Measurements from ENCODE around the gene LATS1.
"Not testable (repeated sequence)": the region's sequence is repeated elsewhere in the genome, so short reads cannot be mapped to it uniquely, and the experiment has no call there.

Gene LATS1

GRCh38 chr6:149694921-149695320, 23.0 kb downstream of the LATS1 start:
- Histone ChIP-seq H3K4me1 (no peaks in the 10 kb centered on the region), H4K20me1 (peaks cover 75 to 100% (median 96%) of the 10 kb centered on the region in 11 experiments), H3K4me2 (no peak overlapping the region), H3K4me3 (no peak overlapping the region), H3K27ac (no peak overlapping the region), H3K9ac (no peak overlapping the region), H3K27me3 (no peaks in the 10 kb centered on the region), H3K36me3 (peaks cover 89 to 100% (median 97%) of the 10 kb centered on the region in 11 experiments), H3K9me3 (replicated peaks in 1 of 11) (no peaks in the 10 kb centered on the region)
- TF ChIP-seq Cebpa-rat (IDR thresholded peaks at IDR 0.05) = no peak

GRCh38 chr6:149691201-149691600, 26.7 kb downstream of the LATS1 start:
- H3K36me3 ChIP-seq = peaks cover 87 to 100% (median 96%) of the 10 kb centered on the region in 11 experiments

GRCh38 chr6:149686230-149686629, 31.7 kb downstream of the LATS1 start:
- Histone ChIP-seq H3K9ac (no peak overlapping the region), H3K4me2 (no peak overlapping the region), H3K27me3 (no peaks in the 10 kb centered on the region), H3K4me3 (no peak overlapping the region), H4K20me1 (peaks cover 44 to 99% (median 82%) of the 10 kb centered on the region in 11 experiments; a peak in 20 of 22 replicates), H3K36me3 (peaks cover 81 to 100% (median 94%) of the 10 kb centered on the region in 11 experiments), H3K27ac (no peak overlapping the region), H3K4me1 (no peaks in the 10 kb centered on the region), H3K9me3 (replicated peaks in 1 of 11) (no peaks in the 10 kb centered on the region)
- no peak for TF ChIP-seq Cebpa-rat (IDR thresholded peaks at IDR 0.05)

More at GRCh38 chr6:149691201-149691600, 26.7 kb downstream of the LATS1 start:
- Histone ChIP-seq H4K20me1 (peaks cover 53 to 100% (median 89%) of the 10 kb centered on the region in 11 experiments; a peak in 20 of 22 replicates), H3K4me2 (no peak overlapping the region), H3K27me3 (no peaks in the 10 kb centered on the region), H3K27ac (no peak overlapping the region), H3K9ac (no peak overlapping the region), H3K4me1 (no peaks in the 10 kb centered on the region), H3K9me3 (replicated peaks in 1 of 11) (no peaks in the 10 kb centered on the region), H3K4me3 (no peak overlapping the region)
- no peak for TF ChIP-seq Cebpa-rat (IDR thresholded peaks at IDR 0.05)

- no peak overlapping the region for H3K4me3 ChIP-seq
- peaks cover 72 to 100% (median 92%) of the 10 kb centered on the region in 11 experiments for H3K36me3 ChIP-seq
- no peaks in the 10 kb centered on the region for H3K27me3 ChIP-seq
- H3K27ac ChIP-seq = no peak overlapping the region
- H3K9me3 ChIP-seq (replicated peaks in 1 of 11) = no peaks in the 10 kb centered on the region
- H3K9ac ChIP-seq = no peak overlapping the region
- no peak overlapping the region for H3K4me2 ChIP-seq
- H4K20me1 ChIP-seq = peaks cover 35 to 86% (median 68%) of the 10 kb centered on the region in 11 experiments; a peak in 20 of 22 replicates
- TF ChIP-seq Cebpa-rat (IDR thresholded peaks at IDR 0.05) = no peak
- H3K4me1 ChIP-seq = no peaks in the 10 kb centered on the region
Measured at GRCh38 chr6:149683256-149683859, 34.5 kb downstream of the LATS1 start.

GRCh38 chr6:149681845-149682244, 36.1 kb downstream of the LATS1 start:
- peaks cover 77 to 100% (median 94%) of the 10 kb centered on the region in 11 experiments for H3K36me3 ChIP-seq
- H3K27me3 ChIP-seq; H3K9me3 ChIP-seq (replicated peaks in 1 of 11); H3K4me3 ChIP-seq; H3K4me1 ChIP-seq; H3K9ac ChIP-seq; H3K27ac ChIP-seq; H3K4me2 ChIP-seq: not testable (repeated sequence)
- H4K20me1 ChIP-seq = peaks cover 28 to 71% (median 56%) of the 10 kb centered on the region in 11 experiments; a peak in 20 of 22 replicates

GRCh38 chr6:149681209-149681608, 36.7 kb downstream of the LATS1 start:
- H3K27ac ChIP-seq = no peak overlapping the region
- peaks cover 77 to 100% (median 94%) of the 10 kb centered on the region in 11 experiments for H3K36me3 ChIP-seq
- no peaks in the 10 kb centered on the region for H3K27me3 ChIP-seq
- H3K9ac ChIP-seq = no peak overlapping the region
- no peak overlapping the region for H3K4me3 ChIP-seq
- H3K4me2 ChIP-seq = no peak overlapping the region
- H3K4me1 ChIP-seq = no peaks in the 10 kb centered on the region
- H4K20me1 ChIP-seq = peaks cover 22 to 65% (median 50%) of the 10 kb centered on the region in 11 experiments; a peak in 20 of 22 replicates
- H3K9me3 ChIP-seq (replicated peaks in 1 of 11) = no peaks in the 10 kb centered on the region
- TF ChIP-seq Cebpa-rat (IDR thresholded peaks at IDR 0.05) = no peak

GRCh38 chr6:149680503-149680902, 37.4 kb downstream of the LATS1 start:
- Histone ChIP-seq H3K4me2 (no peak overlapping the region), H3K9me3 (replicated peaks in 1 of 11) (no peaks in the 10 kb centered on the region), H3K27me3 (no peaks in the 10 kb centered on the region), H3K36me3 (peaks cover 78 to 100% (median 94%) of the 10 kb centered on the region in 11 experiments), H4K20me1 (peaks cover 17 to 58% (median 43%) of the 10 kb centered on the region in 11 experiments; a peak in 20 of 22 replicates), H3K9ac (no peak overlapping the region), H3K4me1 (no peaks in the 10 kb centered on the region), H3K27ac (no peak overlapping the region), H3K4me3 (no peak overlapping the region)
- no peak for TF ChIP-seq Cebpa-rat (IDR thresholded peaks at IDR 0.05)

GRCh38 chr6:149672265-149672664, 45.6 kb downstream of the LATS1 start:
- H3K4me3 ChIP-seq; H3K27ac ChIP-seq; H3K9ac ChIP-seq; H3K27me3 ChIP-seq; H3K4me1 ChIP-seq; H3K9me3 ChIP-seq (replicated peaks in 1 of 11); H3K4me2 ChIP-seq: not testable (repeated sequence)
- H4K20me1 ChIP-seq = peaks cover 0 to 17% (median 0%) of the 10 kb centered on the region in 11 experiments; a peak in 6 of 22 replicates
- peaks cover 93 to 100% (median 99%) of the 10 kb centered on the region in 11 experiments for H3K36me3 ChIP-seq

- no peak overlapping the region for H3K4me2 ChIP-seq
- no peaks in the 10 kb centered on the region for H3K4me1 ChIP-seq
- no peak overlapping the region for H3K27ac ChIP-seq
- no peaks in the 10 kb centered on the region for H3K27me3 ChIP-seq
- peaks cover 0 to 12% (median 4%) of the 10 kb centered on the region in 11 experiments; a peak in 5 of 22 replicates for H4K20me1 ChIP-seq
- H3K9ac ChIP-seq = no peak overlapping the region
- no peak for TF ChIP-seq Cebpa-rat (IDR thresholded peaks at IDR 0.05)
- no peaks in the 10 kb centered on the region for H3K9me3 ChIP-seq (replicated peaks in 1 of 11)
- no peak overlapping the region for H3K4me3 ChIP-seq
- peaks cover 63 to 92% (median 73%) of the 10 kb centered on the region in 11 experiments for H3K36me3 ChIP-seq
Measured at GRCh38 chr6:149660028-149660427, 57.9 kb downstream of the LATS1 start.

GRCh38 chr6:149657441-149657840, 60.5 kb downstream of the LATS1 start:
- Histone ChIP-seq H3K9me3 (replicated peaks in 1 of 11) (no peaks in the 10 kb centered on the region), H3K4me2 (no peak overlapping the region), H3K4me1 (no peaks in the 10 kb centered on the region), H3K36me3 (peaks cover 39 to 66% (median 47%) of the 10 kb centered on the region in 11 experiments), H3K27ac (no peak overlapping the region), H3K9ac (no peak overlapping the region), H3K4me3 (no peak overlapping the region), H3K27me3 (no peaks in the 10 kb centered on the region), H4K20me1 (peaks cover 0 to 12% (median under 1%) of the 10 kb centered on the region in 11 experiments; a peak in 4 of 22 replicates)
- TF ChIP-seq Cebpa-rat (IDR thresholded peaks at IDR 0.05) = no peak

Data from BLaER1 treated with 17β-estradiol and CSF1 and Interleukin-3, amounts not matched to agents 10 nM and 100 nM (cell line).